CD4-positive, alpha-beta memory T cell (primary cell): ENCODE measurements around the gene SKAP1. TPM values are rescaled to one million over a fixed set of nuclear protein-coding genes. Genes with fewer than 3 reads are reported as not detected.

Experiments used
- CTCF ChIA-PET: fragments of 350-600 bp; sonication (Branson Sonifier 250); formaldehyde crosslinking; loops from one replicate; lab custom pipeline; 2021; ENCODE audit warnings: inconsistent platforms; ENCODE audit not compliant: partially characterized antibody; lab: Charles Lee
- POLR2A ChIA-PET: fragments of 350-600 bp; sonication (Branson Sonifier 250); formaldehyde crosslinking; loops from one replicate; lab custom pipeline; 2021; ENCODE audit not compliant: partially characterized antibody; lab: Charles Lee
- DNase-seq, 5 donors: peaks; one replicate each; pipeline versions ENCODE4 v3.0.0 to v3.0.0-alpha.2; 2020 to 2022; ENCODE audit warnings: mixed read lengths in 1 of 5
- H3K27ac ChIP-seq: one replicate; pipeline ENCODE4 v1.7.0; 2013; ENCODE audit warnings: low read depth, low read length
- H3K27me3 ChIP-seq: 2 replicates; pipeline ENCODE4 v1.7.0; 2013; ENCODE audit warnings: mild to moderate bottlenecking, low read length, moderate library complexity; ENCODE audit not compliant: insufficient read depth
- H3K36me3 ChIP-seq: 2 replicates; pipeline ENCODE4 v1.7.0; 2013; ENCODE audit warnings: mild to moderate bottlenecking, low read length, moderate library complexity; ENCODE audit not compliant: insufficient read depth
- H3K4me1 ChIP-seq: 2 replicates; pipeline ENCODE4 v1.7.0; 2013; ENCODE audit warnings: mild to moderate bottlenecking, low read length, moderate library complexity; ENCODE audit not compliant: insufficient read depth
- H3K4me3 ChIP-seq, 2 donors: one replicate each; pipeline ENCODE4 v1.7.0; 2013; ENCODE audit warnings: low read length in 2 of 2, mild to moderate bottlenecking in 1 of 2
- H3K9me3 ChIP-seq, 2 donors: one replicate each; pipeline ENCODE4 v1.7.0; 2013; ENCODE audit warnings: low read length in 2 of 2, control low read depth in 1 of 2; ENCODE audit not compliant: control insufficient read depth in 1 of 2
- H3K27ac Mint-ChIP-seq, 7 donors: one replicate each; pipeline ENCODE4 v1.8.0; 2020 to 2021; ENCODE audit warnings: mixed read lengths in 7 of 7, mild to moderate bottlenecking in 6 of 7, inconsistent platforms in 3 of 7, moderate library complexity in 3 of 7
- H3K27me3 Mint-ChIP-seq, 2 donors: one replicate each; pipeline ENCODE4 v1.8.0; 2020 to 2021; ENCODE audit warnings: mixed read lengths in 2 of 2
- H3K36me3 Mint-ChIP-seq, 2 donors: one replicate each; pipeline ENCODE4 v1.8.0; 2020 to 2021; ENCODE audit warnings: mixed read lengths in 2 of 2, inconsistent platforms in 1 of 2, mild to moderate bottlenecking in 1 of 2
- H3K4me1 Mint-ChIP-seq, 4 donors: one replicate each; pipeline ENCODE4 v1.8.0; 2020 to 2021; ENCODE audit warnings: mixed read lengths in 4 of 4, mild to moderate bottlenecking in 1 of 4
- H3K4me3 Mint-ChIP-seq, 8 donors: one replicate each; pipeline ENCODE4 v1.8.0; 2020 to 2021; ENCODE audit warnings: mixed read lengths in 8 of 8, mild to moderate bottlenecking in 7 of 8, moderate library complexity in 6 of 8, inconsistent platforms in 3 of 8
- H3K9me3 Mint-ChIP-seq, 8 donors: one replicate each; pipeline ENCODE4 v1.8.0; 2020 to 2021; ENCODE audit warnings: mixed read lengths in 8 of 8, mild to moderate bottlenecking in 5 of 8, inconsistent platforms in 3 of 8, moderate library complexity in 1 of 8
- intact Hi-C: fragments of 100-400 bp; cut with micrococcal nuclease; formaldehyde crosslinking; loops from one replicate; pipeline ENCODE4 v1.15.1; 2023
- polyA plus RNA-seq, 2 donors: library from polyadenylated mRNA; unstranded; fragments of 300-500 nt; fragmentation: Illumina TruSeq; gene quantifications; one replicate each; pipeline ENCODE4 v1.2.3, GENCODE V29; 2021
- total RNA-seq, 2 experiments: library from RNA; stranded (reverse); gene quantifications; one replicate each; pipeline ENCODE4 v1.2.3, GENCODE V29; 2021

The SKAP1 gene
- total and polyA plus RNA-seq, 4 experiments from 2014 or later: 83.4 to 336 (median 165) TPM

DNA sequence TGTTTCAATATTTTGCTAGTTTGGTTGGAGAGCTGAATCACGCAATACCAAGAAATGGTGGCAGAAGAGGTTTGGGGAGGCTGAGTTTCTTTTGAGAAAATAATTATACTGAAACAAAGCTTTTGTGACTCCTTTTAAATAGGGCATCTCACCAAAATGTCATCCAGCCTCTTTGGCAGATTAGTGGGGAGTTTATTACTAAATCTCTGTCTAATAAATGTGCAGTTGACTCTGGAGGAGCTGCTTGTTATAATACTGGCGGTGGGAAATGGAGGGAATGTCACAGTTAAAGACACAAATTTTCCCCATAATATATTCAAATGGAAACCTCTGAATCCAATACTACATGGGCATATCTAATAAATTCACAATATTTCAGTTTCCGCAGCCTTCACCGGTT, 277.7 kb downstream of the SKAP1 start:
- no peaks in the 10 kb centered on the region for H3K9me3 Mint-ChIP-seq
- no peak for DNase-seq
- H3K27ac ChIP-seq: no peak overlapping the region
- intact Hi-C loops: no loop called here
- H3K4me3 ChIP-seq: no peak overlapping the region
- H3K27me3 Mint-ChIP-seq: no peaks in the 10 kb centered on the region
- H3K4me1 ChIP-seq: no peaks in the 10 kb centered on the region
- H3K36me3 Mint-ChIP-seq: peaks cover 42 to 64% of the 10 kb centered on the region in 2 donors
- ChIA-PET POLR2A (no interaction called here), CTCF (no interaction called here)
- peak overlapping the region in 2 of 7 donors; percentile 10 to 53 for H3K27ac Mint-ChIP-seq
- peaks cover 0 to 4% (median 2%) of the 10 kb centered on the region in 4 donors for H3K4me1 Mint-ChIP-seq
- H3K4me3 Mint-ChIP-seq: no peak overlapping the region
- H3K36me3 ChIP-seq: peaks cover 34% of the 10 kb centered on the region
- no peaks in the 10 kb centered on the region for H3K9me3 ChIP-seq
- no peaks in the 10 kb centered on the region for H3K27me3 ChIP-seq

DNA sequence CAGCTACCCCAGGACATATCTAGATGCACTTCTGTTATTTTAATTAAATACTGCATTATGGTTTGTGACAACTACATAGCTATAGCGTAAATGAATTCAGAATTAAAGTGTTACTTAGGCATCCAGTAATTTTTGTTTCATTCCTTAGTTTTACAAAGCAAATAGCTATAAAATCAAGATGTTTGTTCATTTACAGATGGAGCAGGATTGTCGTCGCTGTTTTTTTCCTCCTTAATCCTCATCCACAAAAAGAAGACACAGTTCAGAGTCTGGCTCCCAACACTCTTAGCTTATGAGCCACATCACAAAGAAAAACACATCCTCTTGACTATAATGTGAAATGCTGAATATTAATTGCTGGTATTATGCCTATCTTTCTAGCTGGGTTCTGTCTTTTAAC, 278.8 kb downstream of the SKAP1 start:
- Histone ChIP-seq H3K4me3 (no peak overlapping the region), H3K9me3 (no peaks in the 10 kb centered on the region), H3K36me3 (peaks cover 28% of the 10 kb centered on the region), H3K27me3 (no peaks in the 10 kb centered on the region), H3K4me1 (no peaks in the 10 kb centered on the region), H3K27ac (no peak overlapping the region)
- no peak for DNase-seq
- Mint-ChIP-seq H3K4me1 (peaks cover 0 to 4% (median 2%) of the 10 kb centered on the region in 4 donors), H3K4me3 (no peak overlapping the region), H3K9me3 (no peaks in the 10 kb centered on the region), H3K27ac (no peak overlapping the region), H3K36me3 (peaks cover 38 to 63% of the 10 kb centered on the region in 2 donors), H3K27me3 (no peaks in the 10 kb centered on the region)
- intact Hi-C loops: no loop called here
- ChIA-PET CTCF (interaction anchor here (0.7 kb wide), 1 partner anchor 75 kb away, joined by 3 read pairs; no protein-coding TSS in a partner anchor), POLR2A (no interaction called here)

DNA sequence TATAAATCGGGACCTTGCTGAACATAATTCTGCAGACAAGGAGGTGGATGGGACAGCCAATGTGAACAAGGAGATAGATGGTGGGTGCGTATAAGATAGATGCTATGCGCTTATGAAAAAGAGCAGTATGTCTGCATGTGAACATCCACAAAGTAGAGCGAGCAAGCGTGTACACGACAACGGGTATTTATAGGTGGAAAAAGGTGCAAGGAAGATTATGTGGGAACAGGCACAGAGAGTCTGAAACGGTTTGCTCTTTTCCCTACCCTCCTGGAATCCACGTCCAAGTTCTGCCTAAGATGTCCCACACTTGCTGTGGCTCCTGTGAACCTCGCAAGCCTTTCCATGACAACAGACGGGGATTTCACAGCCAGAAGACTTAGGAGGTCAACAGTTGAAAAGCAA, 279.4 kb downstream of the SKAP1 start:
- Histone ChIP-seq H3K27ac (no peak overlapping the region), H3K27me3 (no peaks in the 10 kb centered on the region), H3K4me3 (no peak overlapping the region), H3K4me1 (no peaks in the 10 kb centered on the region), H3K36me3 (peaks cover 24% of the 10 kb centered on the region), H3K9me3 (no peaks in the 10 kb centered on the region)
- CTCF ChIA-PET: interaction anchor here (0.7 kb wide), 1 partner anchor 75 kb away, joined by 3 read pairs; no protein-coding TSS in a partner anchor
- DNase-seq: no peak
- Mint-ChIP-seq H3K36me3 (peaks cover 32 to 59% of the 10 kb centered on the region in 2 donors), H3K27ac (peak overlapping the region in 1 of 7 donors; percentile 1), H3K9me3 (no peaks in the 10 kb centered on the region), H3K27me3 (no peaks in the 10 kb centered on the region), H3K4me3 (no peak overlapping the region), H3K4me1 (peaks cover 0 to 4% (median 2%) of the 10 kb centered on the region in 4 donors)
- intact Hi-C loops: no loop called here
- POLR2A ChIA-PET: no interaction called here

DNA sequence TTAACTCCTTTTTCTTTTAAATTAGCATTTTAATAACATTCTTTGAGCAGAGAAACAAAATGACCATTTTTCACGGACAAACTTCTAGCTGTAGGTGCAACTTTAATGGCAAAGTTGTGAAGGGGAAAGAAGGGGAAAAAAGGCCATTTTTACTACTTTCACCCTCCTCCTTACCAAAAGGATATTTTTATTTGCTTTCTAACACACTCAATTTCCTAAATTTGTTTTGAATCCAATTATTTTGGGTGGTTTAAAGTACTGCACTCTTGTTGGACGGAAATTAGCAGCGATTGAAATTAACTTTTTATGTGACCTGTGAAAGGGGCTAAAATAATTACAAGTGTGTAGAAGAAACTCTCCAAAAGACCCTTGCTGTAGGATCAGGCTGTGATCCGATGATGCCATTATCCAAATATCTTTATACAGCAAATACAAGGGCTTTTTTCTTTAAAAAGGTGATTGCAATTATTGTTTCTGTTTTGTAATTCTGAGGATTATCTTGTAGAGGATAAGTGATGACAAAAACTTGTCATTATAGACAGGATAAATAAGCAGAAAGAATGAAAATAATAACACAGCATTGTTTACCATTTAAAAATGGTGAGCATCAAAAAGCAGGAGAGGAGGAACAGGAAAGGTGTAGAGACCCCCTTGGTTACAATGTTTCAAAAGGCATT, 280.1 kb downstream of the SKAP1 start:
- DNase-seq: no peak
- POLR2A ChIA-PET: no interaction called here
- H3K27ac Mint-ChIP-seq: peak overlapping the region in 2 of 7 donors; percentile 17 to 68
- no peak overlapping the region for H3K4me3 Mint-ChIP-seq
- no peaks in the 10 kb centered on the region for H3K27me3 Mint-ChIP-seq
- intact Hi-C loops: no loop called here
- Histone ChIP-seq H3K9me3 (no peaks in the 10 kb centered on the region), H3K27ac (no peak overlapping the region), H3K27me3 (no peaks in the 10 kb centered on the region), H3K4me1 (no peaks in the 10 kb centered on the region), H3K36me3 (peaks cover 23% of the 10 kb centered on the region), H3K4me3 (no peak overlapping the region)
- H3K9me3 Mint-ChIP-seq: no peaks in the 10 kb centered on the region
- peaks cover 0 to 5% (median 2%) of the 10 kb centered on the region in 4 donors for H3K4me1 Mint-ChIP-seq
- CTCF ChIA-PET: interaction anchor here (0.9 kb wide), 1 partner anchor 62 kb away, joined by 3 read pairs; no protein-coding TSS in a partner anchor
- H3K36me3 Mint-ChIP-seq: peaks cover 35 to 58% of the 10 kb centered on the region in 2 donors

DNA sequence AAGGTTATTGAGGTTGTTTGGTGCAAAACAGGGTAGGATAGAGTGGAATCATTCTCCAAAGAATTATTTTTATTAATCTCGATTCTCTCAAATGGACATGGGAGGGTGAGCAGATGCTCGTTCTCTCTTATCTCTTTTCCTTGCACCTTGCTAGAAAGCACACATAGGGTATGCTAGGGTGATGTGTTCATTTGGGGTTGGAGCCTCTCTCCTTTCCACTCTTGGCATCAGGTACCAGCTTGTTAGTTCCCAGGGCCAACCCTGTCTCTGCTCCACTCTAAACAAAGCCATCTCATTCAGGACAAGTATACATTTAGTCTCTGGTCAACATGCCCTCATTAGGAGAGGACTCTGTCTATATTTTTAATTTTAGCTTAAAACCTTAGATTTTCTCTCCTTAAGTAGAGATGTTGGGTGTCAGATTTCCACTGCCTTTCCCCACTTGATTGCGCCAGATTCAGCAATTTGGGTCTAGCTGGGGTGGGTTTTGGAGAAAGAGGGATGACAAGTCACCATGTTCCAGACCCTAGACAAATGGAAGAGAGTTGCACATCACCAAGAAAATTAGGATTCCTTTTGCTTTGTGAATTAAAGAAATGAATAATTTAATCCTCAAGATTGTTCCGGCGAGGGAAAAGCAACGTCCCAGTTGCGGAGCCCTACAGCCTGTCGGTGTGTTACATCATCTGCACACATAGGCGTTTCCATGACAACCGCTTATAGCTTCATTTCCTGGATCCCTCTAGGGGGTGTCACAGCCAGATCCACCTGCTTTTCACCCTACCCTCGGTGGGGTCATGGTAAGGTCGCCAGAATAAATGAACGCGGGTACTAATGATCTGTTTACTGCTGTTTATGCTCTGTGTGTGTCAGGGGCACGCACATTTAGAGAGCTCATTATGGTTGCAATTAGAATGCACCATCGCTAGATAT, 280.9 kb downstream of the SKAP1 start:
- Histone ChIP-seq H3K4me3 (no peak overlapping the region), H3K27ac (no peak overlapping the region), H3K36me3 (peaks cover 18% of the 10 kb centered on the region), H3K4me1 (no peaks in the 10 kb centered on the region), H3K9me3 (no peaks in the 10 kb centered on the region), H3K27me3 (no peaks in the 10 kb centered on the region)
- peak overlapping the region in 4 of 7 donors; percentile 6 to 70 (median 16) for H3K27ac Mint-ChIP-seq
- no peak for DNase-seq
- peaks cover 0 to 4% (median under 1%) of the 10 kb centered on the region in 4 donors for H3K4me1 Mint-ChIP-seq
- POLR2A ChIA-PET: no interaction called here
- intact Hi-C loops: no loop called here
- H3K9me3 Mint-ChIP-seq: no peaks in the 10 kb centered on the region
- peaks cover 36 to 58% of the 10 kb centered on the region in 2 donors for H3K36me3 Mint-ChIP-seq
- H3K4me3 Mint-ChIP-seq: no peak overlapping the region
- no peaks in the 10 kb centered on the region for H3K27me3 Mint-ChIP-seq
- CTCF ChIA-PET: interaction anchor here (0.9 kb wide), 1 partner anchor 62 kb away, joined by 3 read pairs; no protein-coding TSS in a partner anchor

DNA sequence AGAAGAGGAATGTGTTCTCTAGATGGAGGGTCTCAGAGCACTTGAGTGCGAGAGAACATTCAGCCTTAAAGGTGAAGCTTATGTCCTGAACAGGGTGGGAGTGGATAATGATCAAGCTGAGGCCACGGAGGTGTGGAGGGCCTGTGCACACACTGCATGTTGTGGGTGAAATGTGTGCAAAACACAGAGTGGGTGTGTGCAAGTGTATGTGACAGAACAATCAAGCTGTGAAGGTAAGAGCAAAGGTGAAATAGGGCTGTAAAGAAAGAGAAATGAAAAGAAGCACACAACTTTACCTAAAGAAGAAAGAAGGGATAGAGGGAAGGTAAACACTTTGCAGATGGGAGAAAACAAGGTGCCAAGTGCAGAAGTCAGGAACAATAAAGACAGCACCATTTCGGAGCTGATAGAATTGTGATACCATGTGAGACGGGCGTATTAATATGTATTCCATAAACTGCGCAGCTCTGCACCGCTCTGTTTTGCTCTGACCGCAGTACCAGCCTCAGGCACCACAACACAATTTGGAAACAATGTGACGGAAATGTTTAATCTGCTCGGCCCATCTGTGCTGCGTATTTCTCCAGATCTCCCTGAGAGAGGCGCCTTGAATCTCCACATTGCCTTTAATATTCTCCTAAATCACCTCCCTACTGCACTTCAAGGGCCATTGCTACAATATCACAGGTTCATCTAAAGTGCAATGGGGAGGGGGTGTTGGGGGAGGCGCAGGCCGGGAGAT, 281.8 kb downstream of the SKAP1 start:
- Mint-ChIP-seq H3K4me3 (no peak overlapping the region), H3K27me3 (no peaks in the 10 kb centered on the region), H3K4me1 (peaks cover 0 to 4% (median under 1%) of the 10 kb centered on the region in 4 donors), H3K27ac (peak overlapping the region in 2 of 7 donors; percentile 70 to 72), H3K9me3 (no peaks in the 10 kb centered on the region), H3K36me3 (peaks cover 38 to 58% of the 10 kb centered on the region in 2 donors)
- ChIA-PET CTCF (no interaction called here), POLR2A (no interaction called here)
- no peak for DNase-seq
- Histone ChIP-seq H3K27ac (no peak overlapping the region), H3K36me3 (peaks cover 20% of the 10 kb centered on the region), H3K4me3 (no peak overlapping the region), H3K4me1 (no peaks in the 10 kb centered on the region), H3K9me3 (no peaks in the 10 kb centered on the region), H3K27me3 (no peaks in the 10 kb centered on the region)
- intact Hi-C loops: no loop called here
